GM18517 (cell line): ENCODE data around the gene SPIN3.
A peak's percentile ranks its signal among the peaks of the same experiment; 100 is the strongest.
"Not testable (repeated sequence)": the region's sequence is repeated elsewhere in the genome, so short reads cannot be mapped to it uniquely, and the experiment has no call there.

ENCODE experiments used
- ATAC-seq: cut with Tn5 transposase; IDR thresholded peaks from one replicate; pipeline ENCODE4 v1.9.1; 2021; ENCODE audit warnings: mild to moderate bottlenecking, moderate library complexity; ENCODE audit not compliant: unreplicated experiment

SPIN3 gene

GRCh38 chrX:56995271-56995994 is at the start of gene SPIN3:
Gene SPIN3, minus strand, starts transcription at chrX:56995541. Its CDS starts 594 bp downstream, at chrX:56994947.
- ATAC-seq = peak; percentile 95

DNA sequence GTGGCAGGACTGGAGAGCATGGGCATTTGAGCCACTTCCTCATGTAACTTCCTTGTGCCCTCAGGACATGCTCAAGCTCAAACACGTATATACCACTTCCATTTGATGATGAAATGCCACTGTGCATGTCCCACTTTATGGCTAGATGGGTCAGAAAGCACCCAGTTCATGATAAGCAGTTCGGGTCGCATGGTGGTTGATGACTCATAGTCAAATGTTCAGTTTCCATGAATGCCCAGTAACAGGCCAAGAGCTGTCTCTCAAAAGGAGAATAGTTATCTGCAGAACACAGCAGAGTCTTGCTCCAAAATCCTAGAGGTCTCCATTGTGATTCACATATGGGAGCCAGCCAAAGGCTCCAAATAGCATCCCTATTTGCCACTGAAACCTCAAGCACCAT is 48.9 kb upstream of the SPIN3 start:
- no peak for ATAC-seq

DNA sequence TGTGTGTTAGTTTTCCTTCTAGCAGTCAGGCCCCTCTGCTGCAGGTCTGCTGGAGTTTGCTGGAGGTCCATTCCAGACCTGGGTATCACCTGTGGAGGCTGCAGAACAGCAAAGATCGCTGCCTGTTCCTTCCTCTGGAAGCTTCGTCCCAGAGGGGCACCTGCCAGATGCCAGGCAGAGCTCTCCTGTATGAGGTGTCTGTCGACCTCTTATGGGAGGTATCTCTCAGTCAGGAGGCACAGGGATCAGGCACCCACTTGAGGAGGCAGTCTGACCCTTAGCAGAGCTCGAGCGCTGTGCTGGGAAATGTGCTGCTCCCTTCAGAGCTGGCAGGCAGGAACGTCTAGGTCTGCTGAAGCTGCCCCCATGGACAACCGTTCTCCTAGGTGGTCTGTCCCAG is 41.9 kb upstream of the SPIN3 start:
- ATAC-seq = not testable (repeated sequence)

- ATAC-seq = no peak
These were observed 718 bp downstream of the SPIN3 start for GRCh38 chrX:56994375-56995270.

GRCh38 chrX:56987741-56988140 is 7.6 kb downstream of the SPIN3 start:
- ATAC-seq = peak; percentile 43

DNA sequence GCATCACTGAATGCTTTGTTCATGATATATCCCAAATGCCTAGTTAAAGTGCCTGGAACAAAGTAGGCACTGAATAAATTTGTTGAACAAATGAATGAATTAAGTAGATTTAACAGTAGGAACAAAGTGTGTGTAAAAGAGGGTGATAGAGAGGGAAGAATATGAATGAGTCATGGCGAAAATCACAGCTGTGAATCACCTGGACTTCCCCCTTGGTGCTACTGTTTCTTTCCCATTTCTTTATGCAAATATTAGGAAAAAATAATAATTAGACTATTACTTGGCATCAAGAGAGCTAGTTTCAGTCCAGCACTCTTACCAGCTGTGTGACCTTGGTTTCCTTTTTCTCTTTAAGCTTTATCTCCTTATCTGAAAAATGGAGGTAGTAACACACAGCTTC is 9.2 kb downstream of the SPIN3 start:
- ATAC-seq = peak; percentile 56

- ATAC-seq = peak; percentile 94
These were observed 17.2 kb downstream of the SPIN3 start for GRCh38 chrX:56978172-56978571.

GRCh38 chrX:56975611-56976010 is 19.7 kb downstream of the SPIN3 start:
- no peak for ATAC-seq

GRCh38 chrX:56974408-56974807 is 20.9 kb downstream of the SPIN3 start:
- no peak for ATAC-seq

GRCh38 chrX:56969559-56969958 is 25.8 kb downstream of the SPIN3 start:
- no peak for ATAC-seq

DNA sequence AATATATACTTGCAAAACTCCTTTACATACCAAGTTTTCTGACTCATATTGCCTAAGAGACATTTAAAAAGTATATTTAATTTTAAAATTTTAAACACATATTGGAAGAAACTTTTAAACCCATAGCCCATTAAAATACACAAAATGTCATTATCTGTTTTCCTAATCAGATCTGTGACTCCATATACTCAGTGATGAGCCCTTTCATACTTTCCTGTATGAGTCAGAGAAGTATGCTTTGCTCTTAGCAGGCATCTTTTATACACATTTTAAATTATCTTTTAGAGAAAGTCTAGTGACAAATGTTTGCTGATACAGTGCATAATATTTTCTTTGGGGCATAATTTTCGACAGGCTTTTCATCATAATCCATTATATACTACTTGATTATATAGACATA is 26.4 kb downstream of the SPIN3 start:
- ATAC-seq = no peak

DNA sequence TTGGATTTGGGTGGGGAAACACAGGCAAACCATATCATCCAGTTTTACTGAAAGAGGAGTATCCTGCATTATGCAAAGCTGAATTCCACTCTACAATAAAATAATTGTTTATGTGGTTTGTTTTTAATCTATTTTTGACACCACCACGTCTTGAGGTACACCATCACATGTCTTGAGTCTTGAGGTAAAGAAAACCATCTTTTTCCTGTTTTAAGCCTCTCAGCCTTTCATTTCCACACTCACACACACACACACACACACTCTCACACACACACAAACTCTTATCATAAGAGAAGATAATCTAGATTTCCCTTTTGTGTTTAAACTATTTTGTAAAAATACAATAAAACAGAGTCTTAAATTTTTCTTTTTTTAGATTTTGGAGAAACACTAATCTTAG is 32.0 kb downstream of the SPIN3 start:
- ATAC-seq = no peak

GRCh38 chrX:56947699-56948098 is 47.6 kb downstream of the SPIN3 start:
- ATAC-seq = no peak

DNA sequence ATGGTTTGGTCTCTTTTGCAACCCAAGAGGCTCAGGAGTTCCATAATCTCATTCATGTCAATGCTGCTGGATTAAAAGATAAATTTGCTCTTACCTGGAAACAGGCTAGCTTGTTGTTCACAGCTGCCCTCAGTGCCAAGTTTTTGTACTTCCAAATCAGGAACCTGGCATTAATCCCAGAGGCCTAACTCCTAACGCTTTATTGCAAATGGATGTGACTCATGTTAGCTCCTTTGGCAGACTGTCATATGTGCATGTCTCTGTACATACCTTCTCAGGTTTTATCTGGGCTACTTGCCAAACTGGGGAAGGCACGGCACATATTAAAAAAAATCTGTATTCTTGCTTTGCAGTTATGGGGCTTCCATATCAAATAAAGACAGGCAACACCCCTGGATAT is 49.1 kb downstream of the SPIN3 start:
- not testable (repeated sequence) for ATAC-seq

DNA sequence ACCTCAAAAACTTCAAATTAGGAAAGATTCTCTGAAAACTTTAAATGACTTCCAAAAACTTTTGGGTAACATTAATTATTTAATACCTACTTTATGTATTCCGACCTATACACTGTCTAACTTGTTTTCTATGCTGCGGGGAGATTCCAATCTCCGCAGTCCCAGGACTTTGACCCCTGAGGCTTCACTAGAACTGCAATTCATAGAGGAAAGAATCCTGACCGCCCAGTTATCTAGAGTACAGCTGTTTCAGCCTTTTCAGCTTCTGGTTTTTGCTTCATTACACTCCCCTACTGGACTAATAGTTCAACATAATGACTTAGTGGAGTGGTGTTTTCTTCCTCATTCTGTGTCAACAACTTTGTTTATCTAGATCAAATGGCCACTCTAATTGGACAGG is 50.1 kb downstream of the SPIN3 start:
- not testable (repeated sequence) for ATAC-seq

DNA sequence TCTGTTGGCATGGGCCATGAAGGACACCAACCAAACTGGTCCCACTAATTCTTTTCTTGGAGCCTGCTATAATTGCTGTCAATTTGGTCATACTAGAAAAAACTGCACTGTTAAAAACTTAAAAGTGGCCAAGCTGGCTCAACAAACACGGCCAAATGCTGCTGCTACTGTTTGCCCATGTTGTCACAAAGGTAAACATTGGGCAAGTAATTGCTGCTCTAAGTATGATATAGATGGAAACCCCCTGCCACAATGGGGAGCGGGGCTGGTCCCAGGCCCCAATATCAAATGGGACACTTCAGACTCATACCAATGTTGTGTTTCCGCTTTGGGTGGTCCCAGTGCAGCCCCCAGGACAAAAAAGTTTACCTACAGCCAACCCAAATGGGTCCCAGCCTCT is 52.1 kb downstream of the SPIN3 start:
- no peak for ATAC-seq
